ENCODE data around the gene SPDYE4. TPM values are rescaled to one million over a fixed set of nuclear protein-coding genes. Genes with fewer than 3 reads are reported as not detected.

The SPDYE4 gene
- total RNA-seq, 1 experiment from 2014 or later = not detected

- H3K4me1 Mint-ChIP-seq = no peaks in the 10 kb centered on the region
- TF ChIP-seq JUN (CRISPR knock-in tag; IDR thresholded peaks at IDR 0.05) = no peak
- no peak for TF ChIP-seq TCF7 (CRISPR knock-in tag; IDR thresholded peaks at IDR 0.05; ENCODE audit: low read depth)
- TF ChIP-seq FOXJ3 (CRISPR knock-in tag; IDR thresholded peaks at IDR 0.05; ENCODE audit: borderline replicate concordance) = no peak
- no peak for TF ChIP-seq MLX (CRISPR knock-in tag; IDR thresholded peaks at IDR 0.05)
- TF ChIP-seq GTF2I (CRISPR knock-in tag; conservative IDR thresholded peaks at IDR 0.05) = no peak
- no peak for TF ChIP-seq HMGXB4 (CRISPR knock-in tag; IDR thresholded peaks at IDR 0.05)
- TF ChIP-seq ATF6 (CRISPR knock-in tag; IDR thresholded peaks at IDR 0.05) = no peak
- TF ChIP-seq MAX (CRISPR knock-in tag; IDR thresholded peaks at IDR 0.05) = no peak
- no peak for TF ChIP-seq ESRRA (CRISPR knock-in tag; IDR thresholded peaks at IDR 0.05; ENCODE audit: borderline replicate concordance)
- TF ChIP-seq FOXP1 (CRISPR knock-in tag; IDR thresholded peaks at IDR 0.05; ENCODE audit: borderline replicate concordance) = no peak
- no peak for TF ChIP-seq ZBTB43 (CRISPR knock-in tag; IDR thresholded peaks at IDR 0.05)
- no peak for TF ChIP-seq KAT7 (CRISPR knock-in tag; IDR thresholded peaks at IDR 0.05; ENCODE audit: borderline replicate concordance)
- no peak for TF ChIP-seq SMAD3 (CRISPR knock-in tag; IDR thresholded peaks at IDR 0.05; ENCODE audit: borderline replicate concordance)
- TF ChIP-seq ZNF532 (CRISPR knock-in tag; IDR thresholded peaks at IDR 0.05; ENCODE audit: borderline replicate concordance) = no peak
- TF ChIP-seq SMAD4 (CRISPR knock-in tag; IDR thresholded peaks at IDR 0.05) = no peak
- no peak for TF ChIP-seq SP1 (CRISPR knock-in tag; conservative IDR thresholded peaks at IDR 0.05)
- TF ChIP-seq FOXP4 (CRISPR knock-in tag; IDR thresholded peaks at IDR 0.05) = no peak
- TF ChIP-seq CDX4 (CRISPR knock-in tag; IDR thresholded peaks at IDR 0.05; ENCODE audit: borderline replicate concordance) = no peak
- TF ChIP-seq RELA (CRISPR knock-in tag; IDR thresholded peaks at IDR 0.05; ENCODE audit: borderline replicate concordance) = no peak
- no peak overlapping the region for H3K27ac Mint-ChIP-seq
- H3K4me3 Mint-ChIP-seq = no peak overlapping the region
- POLR2A ChIA-PET = no interaction called here
- no peaks in the 10 kb centered on the region for H3K27me3 Mint-ChIP-seq (ENCODE audit: low read depth)
- no peak for ATAC-seq
- H3K36me3 Mint-ChIP-seq = peaks cover 9% of the 10 kb centered on the region; the same call in 1 of the 2 replicates
- CTCF ChIA-PET = no interaction called here
- no peak for DNase-seq (ENCODE audit: low spot score)
- H3K9me3 Mint-ChIP-seq = peaks cover 11% of the 10 kb centered on the region
Observed at GRCh38 chr17:8718001-8718563, 40.3 kb downstream of the SPDYE4 start.

Data from WTC11 (cell line).